GM21825 (cell line): Measurements from ENCODE around the gene CLDN16.

Experiments
- ATAC-seq: cut with Tn5 transposase; IDR thresholded peaks from one replicate; pipeline ENCODE4 v1.9.1; 2021; ENCODE audit warnings: mild to moderate bottlenecking, moderate library complexity; ENCODE audit not compliant: unreplicated experiment

The CLDN16 gene

DNA sequence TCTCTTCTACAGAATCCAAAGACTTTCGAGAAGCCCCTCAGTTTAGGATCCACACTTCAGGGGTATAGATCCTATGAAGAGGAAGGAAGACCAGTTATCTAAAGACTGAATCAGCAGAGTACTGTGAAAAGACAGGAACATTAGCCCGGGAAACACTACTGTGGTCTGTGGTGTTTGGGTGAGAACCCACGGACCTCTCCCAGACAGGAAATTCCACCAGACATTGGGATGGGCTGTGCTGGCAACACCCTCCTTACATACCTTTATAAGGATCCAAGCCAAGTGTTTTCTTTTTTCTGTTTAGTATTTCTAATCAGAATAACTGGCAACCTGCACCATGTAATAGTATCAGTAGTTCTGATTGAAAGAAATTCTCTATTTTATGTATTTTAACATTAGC lies 47.7 kb downstream of the CLDN16 start:
- no peak for ATAC-seq

GRCh38 chr3:190436331-190436730 lies 48.4 kb downstream of the CLDN16 start:
- ATAC-seq = no peak

- ATAC-seq = no peak
Measured at GRCh38 chr3:190442240-190442639, 54.3 kb downstream of the CLDN16 start.

DNA sequence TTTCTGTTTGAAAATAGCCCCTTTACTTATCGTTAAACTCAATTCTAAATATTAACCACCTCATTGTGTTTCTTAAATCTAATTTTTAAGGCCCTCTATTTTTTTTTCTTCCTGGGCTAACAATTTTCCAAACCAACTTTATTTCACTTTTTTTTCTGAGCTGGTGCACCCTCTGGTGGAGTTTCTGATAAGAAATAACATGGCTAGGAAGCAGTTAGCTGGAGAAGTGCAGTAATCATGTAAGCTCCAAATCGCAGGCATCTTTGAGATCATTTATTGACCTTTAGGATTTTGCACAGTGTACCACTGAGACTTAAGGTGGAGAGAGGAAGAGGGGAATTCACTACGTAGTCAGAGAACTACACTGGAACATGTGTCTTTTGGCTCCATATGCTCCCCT lies 55.3 kb downstream of the CLDN16 start:
- ATAC-seq = no peak

DNA sequence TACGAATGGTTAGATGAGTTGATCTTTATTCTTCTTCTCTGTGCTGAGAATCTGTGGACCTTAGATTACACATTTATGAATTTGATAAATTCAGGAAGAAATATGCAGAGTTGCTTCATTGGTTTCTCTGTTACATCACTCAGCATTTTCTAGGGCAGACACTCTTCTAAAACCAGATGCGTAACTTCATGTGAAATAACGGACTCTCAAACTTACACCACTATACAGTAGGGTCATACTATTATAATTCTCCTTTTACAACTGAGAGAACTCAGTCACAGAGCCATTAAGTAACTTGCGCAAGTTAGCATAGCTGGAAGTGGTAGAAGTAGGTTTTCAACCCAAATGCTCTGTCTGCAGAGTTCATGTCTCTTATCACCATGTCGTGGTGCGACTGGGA lies 56.0 kb downstream of the CLDN16 start:
- ATAC-seq = no peak

- no peak for ATAC-seq
Measured at GRCh38 chr3:190444576-190445145, 56.7 kb downstream of the CLDN16 start.

DNA sequence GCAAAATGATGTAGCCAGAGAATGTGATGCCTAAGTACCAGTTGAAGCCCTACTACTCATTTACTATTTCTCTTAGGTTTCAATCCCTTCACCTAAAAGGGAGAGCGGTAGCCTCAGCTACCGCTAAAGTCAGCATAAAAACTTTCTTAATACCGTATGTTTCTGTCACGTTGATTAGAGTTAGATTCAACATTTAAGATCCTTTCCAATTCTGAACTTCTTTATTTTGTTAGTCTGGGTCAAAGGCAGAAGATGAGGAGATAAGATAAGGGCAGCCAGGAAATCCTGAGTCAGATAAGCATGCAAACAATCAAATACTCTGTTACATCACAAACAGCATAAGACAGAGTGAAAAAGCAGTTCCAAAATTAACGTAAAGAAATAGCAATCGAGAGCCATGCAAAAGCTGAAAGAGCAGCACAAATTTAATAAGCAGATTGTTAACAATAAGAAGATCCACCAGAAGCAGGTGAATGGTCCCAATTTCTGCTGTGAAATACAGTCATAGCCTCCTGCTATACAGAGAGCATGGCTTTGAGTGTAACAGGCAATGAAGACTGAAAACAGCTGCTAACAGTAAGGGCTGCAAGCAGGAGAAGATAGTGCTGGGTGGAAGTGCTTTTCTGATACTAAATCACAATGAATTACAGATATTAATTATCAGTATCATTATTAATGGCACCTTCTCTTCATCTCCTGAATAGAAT lies 58.8 kb downstream of the CLDN16 start:
- ATAC-seq = no peak

GRCh38 chr3:190448256-190448655 lies 60.3 kb downstream of the CLDN16 start:
- ATAC-seq = no peak

DNA sequence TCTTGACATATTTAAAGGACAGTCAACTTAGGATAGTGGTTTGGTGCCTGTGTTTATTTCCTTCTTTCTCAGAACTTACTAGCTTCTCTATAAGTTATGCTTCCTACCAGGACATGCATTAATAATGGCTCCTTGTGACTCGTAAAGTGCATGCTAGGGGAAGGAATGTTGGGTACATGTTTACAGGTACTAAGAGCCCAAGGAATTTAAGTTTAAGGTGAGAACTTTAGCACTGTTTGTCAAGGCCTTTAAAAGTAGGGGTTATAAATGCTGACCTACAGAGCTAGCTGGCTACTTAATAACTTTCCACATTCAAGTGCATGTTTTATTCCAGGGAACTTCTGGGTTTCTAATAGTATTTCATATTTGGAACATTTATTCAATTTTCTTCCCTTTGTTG lies 61.8 kb downstream of the CLDN16 start, which contains the start of gene TMEM207:
TSS of gene TMEM207 (minus strand) at position 101 of the 400 bp plus-strand sequence. CDS start at position 9, 92 bp downstream.
- no peak for ATAC-seq

DNA sequence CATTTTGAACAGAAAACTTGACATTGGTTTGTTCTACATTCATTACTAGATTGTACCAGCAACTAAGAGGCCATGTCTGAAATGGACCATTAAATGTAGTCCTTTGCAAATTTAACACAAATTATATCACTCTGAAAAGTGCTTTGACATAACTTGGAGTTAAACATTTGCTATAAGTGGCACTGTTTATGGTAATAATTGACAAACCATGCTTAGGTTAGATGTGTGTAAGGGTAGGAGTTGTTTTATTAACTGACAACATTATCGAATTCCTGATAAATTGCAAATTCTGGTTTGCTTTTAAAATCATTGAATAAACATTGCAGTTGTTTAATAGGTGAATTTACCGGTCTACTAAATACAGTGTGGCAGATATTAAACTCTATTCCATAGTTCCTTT lies 67.9 kb downstream of the CLDN16 start:
- no peak for ATAC-seq

DNA sequence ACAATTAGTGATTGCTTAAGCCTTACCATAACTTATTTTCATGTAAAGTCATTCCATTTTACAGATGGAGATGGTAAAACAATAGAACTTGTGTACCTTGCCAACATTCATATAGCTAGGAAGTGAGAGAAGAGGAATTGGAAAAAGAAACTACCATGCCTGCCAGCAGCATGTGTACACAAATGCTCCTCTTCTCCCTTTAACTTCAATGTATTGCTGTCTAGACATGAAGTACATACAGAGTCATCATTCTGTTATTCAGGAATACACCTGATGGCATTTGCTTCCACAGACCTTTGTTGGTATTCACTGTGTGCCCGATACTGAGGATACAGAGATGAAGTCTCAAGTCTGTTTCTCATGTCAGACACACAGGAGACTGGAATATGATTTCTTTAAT lies 68.8 kb downstream of the CLDN16 start:
- no peak for ATAC-seq

- ATAC-seq = no peak
Measured at GRCh38 chr3:190458040-190458439, 70.1 kb downstream of the CLDN16 start.
